ENCODE results near the gene NEDD8. TPM values are rescaled to one million over a fixed set of nuclear protein-coding genes. Genes with fewer than 3 reads are reported as not detected.

The NEDD8 gene
- total and polyA plus RNA-seq, 2 donors (not counting 1 experiment from before 2014, with no cell fraction given) = 86.7 to 98.5 TPM

GRCh38 chr14:24206260-24207103 is 25.7 kb downstream of the NEDD8 start:
- Histone ChIP-seq H2AFZ (ENCODE audit: insufficient read depth, low read depth, low read length, poor library complexity, severe bottlenecking) (no peak overlapping the region), H3K4me1 (ENCODE audit: control insufficient read depth in 2 of 2, insufficient read depth in 2 of 2, low read length in 2 of 2) (peaks cover 13 to 14% of the 10 kb centered on the region in 2 donors), H3K4me2 (replicated peaks; ENCODE audit: low read depth, low read length, poor library complexity, severe bottlenecking) (no peak overlapping the region), H3K27me3 (replicated peaks in 1 of 4; ENCODE audit: control extremely low read depth in 1 of 4, control insufficient read depth in 3 of 4, insufficient read depth in 4 of 4, low read length in 3 of 4) (no peaks in the 10 kb centered on the region), H4K20me1 (ENCODE audit: control insufficient read depth, insufficient read depth, low read length, poor library complexity, severe bottlenecking) (peaks cover 16% of the 10 kb centered on the region), H3K4me3 (ENCODE audit: control extremely low read depth in 1 of 5, extremely low read depth in 1 of 5, insufficient read depth in 1 of 5, low read depth in 2 of 5, low read length in 4 of 5) (no peak overlapping the region), H3K79me2 (ENCODE audit: control insufficient read depth, insufficient read depth, low read length) (peaks cover 74% of the 10 kb centered on the region), H3K27ac (ENCODE audit: low read length in 2 of 2) (peak overlapping the region; percentile 20 to 48), H3K36me3 (replicated peaks in 1 of 2; ENCODE audit: control extremely low read depth in 1 of 2, control insufficient read depth in 1 of 2, extremely low read depth in 1 of 2, insufficient read depth in 2 of 2, low read length in 1 of 2) (peaks cover 4 to 68% of the 10 kb centered on the region in 2 experiments), H3K9ac (ENCODE audit: low read length) (no peak overlapping the region), H3K9me3 (ENCODE audit: control extremely low read depth in 1 of 3, control insufficient read depth in 2 of 3, insufficient read depth in 1 of 3, low read length in 2 of 3) (no peaks in the 10 kb centered on the region)
- ChIA-PET CTCF (interaction anchor here (0.6 to 2.5 kb wide), 4 partner anchors 11 to 116 kb away, joined by 3 to 9 read pairs (median 4); partner anchors contain the start of genes TINF2 and TM9SF1), POLR2A (interaction anchor here (1.3 to 1.4 kb wide), 2 partner anchors 10 to 11 kb away, joined by 3 read pairs; partner anchors contain the start of gene TM9SF1)
- ATAC-seq (ENCODE audit: low read depth) (no peak), DNase-seq (no peak)
- TF ChIP-seq CTCF (IDR thresholded peaks at IDR 0.05) (no peak), EZH2 (IDR thresholded peaks at IDR 0.05; ENCODE audit: borderline replicate concordance, insufficient read depth, low read depth, low read length, poor library complexity, severe bottlenecking) (no peak)
- Mint-ChIP-seq H3K9me3 (ENCODE audit: insufficient read depth) (no peaks in the 10 kb centered on the region), H3K4me3 (peak overlapping the region; percentile 2), H3K27ac (peak overlapping the region; percentile 82), H3K4me1 (peaks cover 23% of the 10 kb centered on the region), H3K27me3 (no peaks in the 10 kb centered on the region)
- WGBS (ENCODE audit: insufficient coverage) = 100% methylated on average over 9 of the region's 11 CpGs
- intact Hi-C loops (cut with micrococcal nuclease) = no loop called here
